GM19324 (cell line): ENCODE results near the gene CRPPA.

ENCODE experiments used
- ATAC-seq: cut with Tn5 transposase; IDR thresholded peaks from one replicate; pipeline ENCODE4 v1.9.1; 2021; ENCODE audit warnings: mild to moderate bottlenecking, moderate library complexity; ENCODE audit not compliant: unreplicated experiment, low FRiP score

CRPPA gene

GRCh38 chr7:16428182-16428581 lies 6.8 kb upstream of the CRPPA start:
- no peak for ATAC-seq

DNA sequence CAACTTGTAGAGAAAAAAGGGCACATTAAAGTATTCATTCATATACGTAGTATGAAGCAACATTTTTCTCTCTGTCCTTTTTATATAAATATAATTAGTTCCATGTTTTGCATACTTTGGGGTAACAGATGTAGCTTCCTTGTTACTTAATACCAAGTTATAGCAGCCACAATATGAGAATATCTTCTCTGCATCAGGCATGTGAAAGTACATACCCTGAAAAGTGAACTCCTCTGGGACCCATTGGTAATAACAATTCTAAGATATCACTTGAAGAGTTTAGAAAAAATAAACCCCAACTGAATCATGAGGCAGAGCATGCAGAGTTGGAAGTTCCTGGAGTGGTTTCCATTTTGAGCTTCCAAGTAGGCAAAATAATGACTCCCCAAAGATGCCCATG lies 2.4 kb upstream of the CRPPA start:
- ATAC-seq, result no peak

DNA sequence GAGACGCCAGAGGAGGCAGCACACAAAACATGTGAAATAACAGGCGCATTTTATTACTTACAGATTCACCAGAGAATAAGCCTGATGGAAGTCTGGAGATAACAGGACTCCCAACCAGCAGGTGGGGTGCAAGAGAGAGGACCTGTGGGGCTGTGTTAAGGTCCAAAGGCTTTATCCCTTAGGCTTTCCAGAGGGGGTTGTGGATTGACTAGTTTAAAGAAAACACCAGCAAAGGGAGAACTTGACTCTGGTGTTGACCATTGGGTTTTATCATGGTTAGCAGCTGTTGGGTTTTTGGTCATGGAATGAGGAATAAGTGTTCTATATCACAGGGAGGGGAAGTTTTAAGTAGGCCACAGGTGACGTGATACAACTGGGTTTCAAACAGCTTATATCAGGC lies 1.6 kb upstream of the CRPPA start:
- no peak for ATAC-seq

GRCh38 chr7:16422103-16422435 lies 731 bp upstream of the CRPPA start:
- no peak for ATAC-seq

DNA sequence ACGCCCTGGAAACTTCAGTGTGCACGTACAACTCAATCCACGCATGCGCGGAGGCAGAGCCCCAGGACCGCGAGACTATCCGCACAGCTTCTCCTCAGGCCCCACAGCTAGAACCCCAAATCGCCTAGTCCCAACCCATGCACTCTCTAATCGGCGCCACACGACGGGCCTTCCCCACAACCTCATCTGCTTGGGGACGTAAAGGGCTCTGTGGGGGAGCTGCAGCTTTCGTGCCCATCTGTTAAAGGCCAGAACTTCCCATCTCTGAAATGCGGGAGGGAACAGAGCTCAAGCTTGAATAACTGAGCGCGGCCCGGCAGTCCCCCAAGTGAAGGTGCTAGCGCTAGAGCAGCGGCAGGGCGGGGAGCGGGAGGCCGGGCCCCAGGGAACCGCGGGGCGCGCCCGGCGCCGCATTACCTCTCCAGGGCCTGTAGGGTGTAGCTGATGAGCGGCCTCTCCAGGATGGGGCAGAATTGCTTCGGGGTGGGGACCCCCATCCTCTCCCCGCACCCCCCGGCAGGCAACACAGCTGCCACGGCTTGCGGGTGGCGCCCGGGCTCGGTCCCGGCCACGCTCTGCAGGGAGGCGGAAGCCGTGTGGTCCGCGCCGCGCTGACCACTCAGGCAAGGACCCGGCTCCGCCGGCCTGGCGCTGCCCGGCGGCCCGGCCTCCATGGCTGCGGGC lies 547 bp downstream of the CRPPA start:
- peak; percentile 90 for ATAC-seq

GRCh38 chr7:16420329-16420648 lies 1.0 kb downstream of the CRPPA start:
- ATAC-seq, result no peak

DNA sequence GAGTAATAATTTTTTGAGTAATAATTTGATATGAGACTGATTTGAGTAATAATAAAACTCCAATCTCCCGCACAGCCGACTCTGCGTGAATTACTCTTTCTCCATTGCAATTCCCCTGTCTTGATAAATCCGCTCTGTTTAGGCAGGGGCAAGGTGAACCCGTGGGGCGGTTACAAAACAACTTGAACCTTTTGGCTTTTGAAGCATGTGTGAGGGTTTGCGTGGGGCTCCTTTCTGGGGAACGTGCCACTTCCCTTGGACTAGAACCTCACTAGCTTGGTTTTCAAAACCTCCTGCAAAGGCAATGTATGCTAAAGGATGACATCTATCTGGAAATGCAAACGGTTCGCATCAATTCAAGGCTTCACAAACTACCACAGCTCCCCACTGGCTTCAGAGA lies 1.5 kb downstream of the CRPPA start:
- no peak for ATAC-seq

GRCh38 chr7:16419126-16419525 lies 2.2 kb downstream of the CRPPA start:
- no peak for ATAC-seq

DNA sequence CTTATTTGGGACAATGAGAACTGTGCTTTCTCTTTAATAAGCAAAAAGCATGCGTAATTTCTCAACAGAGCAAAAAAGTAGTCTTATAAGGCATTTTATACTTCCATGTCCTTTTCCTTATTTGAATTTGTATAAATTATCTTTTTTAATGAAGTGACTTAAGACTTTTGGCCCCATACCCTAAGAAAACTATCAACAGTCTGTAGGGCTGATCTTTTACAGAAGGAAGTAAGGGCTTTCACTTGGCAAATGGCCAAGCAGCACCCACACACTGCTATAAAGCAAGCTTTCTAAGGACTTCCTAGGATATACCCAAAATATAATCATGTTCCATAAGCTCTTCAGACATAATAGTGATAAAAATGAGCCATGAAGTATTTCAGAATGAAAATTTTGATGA lies 3.4 kb downstream of the CRPPA start:
- ATAC-seq, result no peak

DNA sequence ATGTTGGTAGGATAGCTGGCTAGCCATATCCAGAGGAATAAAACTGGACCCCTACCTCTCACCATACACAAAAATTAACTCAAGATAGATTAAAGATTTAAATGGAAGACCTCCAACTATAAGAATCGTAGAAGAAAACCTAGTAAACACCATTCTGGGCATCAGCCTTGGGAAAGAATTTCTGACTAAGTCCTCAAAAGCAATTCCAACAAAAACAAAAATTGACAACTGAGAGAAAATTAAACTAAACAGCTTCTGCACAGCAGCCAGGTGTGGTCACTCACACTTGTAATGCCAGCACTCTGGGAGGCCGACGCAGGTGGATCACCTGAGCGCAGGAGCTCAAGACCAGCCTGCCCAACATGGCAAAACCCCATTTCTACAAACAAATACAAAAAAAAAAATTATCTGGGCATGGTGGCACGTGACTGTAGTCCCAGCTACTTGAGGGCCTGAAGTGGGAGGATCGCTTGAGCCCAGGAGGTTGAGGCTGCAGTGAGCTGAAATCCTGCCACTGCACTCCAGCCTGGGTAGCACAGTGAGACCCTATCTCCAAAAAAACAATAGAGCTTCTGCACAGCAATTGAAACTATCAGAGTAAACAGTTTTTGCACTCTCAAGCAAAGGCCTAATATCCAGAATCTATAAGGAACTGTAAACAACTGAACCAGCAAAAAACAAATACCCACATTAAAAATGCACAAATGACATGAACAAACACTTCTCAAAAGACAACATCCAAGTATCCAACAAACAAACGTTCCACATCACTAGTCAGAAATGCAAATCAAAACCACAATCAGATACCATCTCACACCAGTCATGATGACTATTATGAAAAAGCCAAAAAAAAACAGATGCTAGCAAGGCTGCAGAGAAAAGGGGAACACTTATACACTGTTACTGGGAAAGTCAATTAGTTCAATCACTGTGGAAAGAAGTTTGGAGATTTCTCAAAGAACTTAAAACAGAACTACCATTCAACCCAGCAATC lies 4.8 kb downstream of the CRPPA start:
- ATAC-seq, result no peak

- ATAC-seq, result no peak
These were observed 8.8 kb downstream of the CRPPA start for GRCh38 chr7:16412274-16413254.

DNA sequence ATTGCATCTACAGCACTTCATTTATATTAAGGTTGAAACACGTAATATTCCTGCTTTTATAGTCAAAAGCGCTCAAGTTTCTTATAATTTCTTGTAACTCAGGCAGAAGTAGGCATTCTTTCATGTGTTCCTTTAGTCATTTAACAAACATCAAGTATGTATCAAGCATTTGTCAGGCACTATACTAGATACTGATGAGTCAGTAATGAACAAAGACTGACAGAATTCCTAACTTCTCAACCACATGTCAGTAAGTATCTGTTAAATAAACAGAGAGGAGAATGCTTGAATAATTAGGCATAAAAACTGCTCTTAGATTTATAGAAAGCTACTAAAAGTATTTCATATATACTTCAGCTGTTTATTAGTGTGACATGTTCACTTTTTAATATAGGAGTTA lies 9.9 kb downstream of the CRPPA start:
- no peak for ATAC-seq

GRCh38 chr7:16409777-16410176 lies 11.6 kb downstream of the CRPPA start:
- no peak for ATAC-seq

- no peak for ATAC-seq
These were observed 16.7 kb downstream of the CRPPA start for GRCh38 chr7:16404636-16405035.

DNA sequence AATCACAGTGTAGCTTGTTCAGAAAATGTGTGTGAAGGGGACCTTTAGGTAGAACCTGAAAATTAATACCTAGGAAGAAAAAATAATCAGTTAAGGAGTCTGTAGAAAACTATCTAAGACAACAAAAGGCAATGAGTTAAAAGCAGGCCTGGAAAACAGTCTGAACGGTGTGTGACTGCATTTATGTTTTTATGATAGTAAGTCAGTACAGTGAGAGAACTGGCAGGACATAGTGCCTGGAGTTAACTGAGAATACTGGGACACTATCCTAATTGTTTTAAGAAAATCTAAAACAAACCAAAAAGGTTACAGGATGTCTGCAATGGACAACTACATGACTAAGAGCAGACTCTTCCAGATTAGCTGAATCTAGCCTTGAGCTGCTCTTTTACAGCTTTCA lies 17.9 kb downstream of the CRPPA start:
- no peak for ATAC-seq

GRCh38 chr7:16402940-16403339 lies 18.4 kb downstream of the CRPPA start:
- ATAC-seq, result no peak

GRCh38 chr7:16402091-16402490 lies 19.2 kb downstream of the CRPPA start:
- no peak for ATAC-seq

GRCh38 chr7:16400893-16401275 lies 20.5 kb downstream of the CRPPA start:
- no peak for ATAC-seq

- no peak for ATAC-seq
These were observed 21.1 kb downstream of the CRPPA start for GRCh38 chr7:16399916-16400892.
